Smooth muscle cell of the brain vasculature (primary cell): ENCODE data around the gene CYP2A6.
"Not testable (repeated sequence)": the region's sequence is repeated elsewhere in the genome, so short reads cannot be mapped to it uniquely, and the experiment has no call there.

Experiments
- DNase-seq: peaks from one replicate; pipeline ENCODE4 v3.0.0-alpha.2; 2012; ENCODE audit warnings: low read depth, low spot score

CYP2A6 gene

DNA sequence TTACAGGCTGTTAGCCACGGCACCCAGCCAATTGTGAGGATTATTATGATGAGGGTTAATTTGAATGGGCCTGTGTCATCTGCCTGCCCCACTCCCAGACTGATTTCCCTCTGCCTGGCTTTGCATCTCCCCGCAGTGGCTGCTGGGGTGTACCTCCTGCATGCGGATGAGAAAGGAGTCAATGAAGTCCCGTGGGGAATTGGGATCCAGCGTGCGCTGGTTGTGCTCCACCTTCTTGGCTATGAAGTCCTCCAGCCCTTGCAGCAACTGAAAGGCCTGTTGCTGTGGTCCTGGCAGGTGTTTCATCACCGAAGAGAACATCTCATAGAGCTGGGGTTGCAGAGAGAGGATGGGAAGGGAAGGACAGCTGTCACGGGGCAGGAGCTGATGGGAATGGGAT, 3.5 kb downstream of the CYP2A6 start:
- DNase-seq = not testable (repeated sequence)

- DNase-seq = not testable (repeated sequence)
Observed at GRCh38 chr19:40843653-40844052, 6.6 kb downstream of the CYP2A6 start.

- not testable (repeated sequence) for DNase-seq
Observed at GRCh38 chr19:40842997-40843652, 7.1 kb downstream of the CYP2A6 start.

DNA sequence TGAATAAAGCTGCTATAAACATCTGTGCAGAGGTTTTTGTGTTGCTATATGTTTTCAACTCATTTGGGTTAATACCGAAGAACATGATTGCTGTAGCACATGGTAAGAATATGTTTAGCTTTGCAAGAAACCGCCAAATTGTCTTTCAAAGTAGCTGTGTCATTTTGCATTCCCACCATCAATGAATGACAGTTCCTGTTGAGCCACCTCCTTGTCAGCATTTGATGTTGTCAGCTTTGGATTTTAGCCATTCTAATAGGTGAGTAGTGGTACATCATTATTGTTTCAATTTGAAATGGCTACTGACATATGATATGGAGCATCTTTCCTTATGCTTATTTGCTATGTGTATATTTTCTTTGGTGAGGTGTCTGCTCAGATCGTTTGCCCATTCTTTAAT, 8.2 kb downstream of the CYP2A6 start:
- DNase-seq = not testable (repeated sequence)

DNA sequence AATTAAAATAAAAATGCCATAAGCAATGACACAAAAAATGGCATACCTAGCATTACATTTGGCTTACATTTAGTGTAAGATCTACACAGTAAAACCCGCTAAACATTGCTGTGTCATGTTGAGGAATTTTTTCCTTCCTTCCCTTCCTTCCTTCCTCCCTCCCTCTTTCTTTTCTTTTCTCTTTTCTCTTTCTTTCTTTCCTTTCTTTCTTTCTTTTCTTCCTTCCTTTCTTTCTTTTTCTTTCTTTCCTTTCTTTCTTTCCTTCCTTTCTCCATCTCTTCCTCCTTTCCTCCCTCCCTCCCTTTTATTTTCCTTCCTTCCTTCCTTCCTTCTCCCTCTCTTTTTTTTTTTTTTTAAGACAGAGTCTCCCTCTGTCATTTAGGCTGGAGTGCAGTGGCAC, 11.8 kb downstream of the CYP2A6 start:
- DNase-seq = not testable (repeated sequence)

DNA sequence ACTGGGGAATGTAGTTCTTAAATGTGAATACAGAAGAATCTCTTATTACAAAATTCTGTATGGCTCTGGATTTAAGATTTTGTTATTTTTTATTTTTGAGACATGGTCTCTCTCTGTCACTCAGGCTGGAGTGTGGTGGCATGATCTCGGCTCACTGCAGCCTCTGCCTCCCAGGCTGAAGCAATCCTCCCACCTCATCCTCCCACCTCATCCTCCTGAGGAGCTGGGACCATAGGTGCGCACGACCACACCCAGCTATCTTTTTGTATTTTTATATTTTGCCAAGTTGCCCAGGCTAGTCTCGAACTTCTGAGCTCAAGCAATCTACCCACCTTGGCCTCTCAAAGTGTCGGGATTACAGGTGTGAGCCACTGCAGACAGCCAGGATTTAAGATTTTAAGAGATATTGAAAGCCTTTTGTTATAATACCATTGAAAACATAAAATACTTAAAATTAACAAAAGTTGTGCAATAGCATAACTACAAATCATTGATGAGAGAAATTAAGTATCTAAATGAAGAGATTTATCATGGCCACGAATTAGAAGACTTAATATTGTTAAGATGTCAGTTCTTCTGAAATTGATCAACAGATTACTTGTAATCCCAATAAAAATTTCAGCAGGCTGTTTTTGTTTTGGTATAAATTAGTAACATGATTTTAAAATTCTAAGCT, 13.4 kb downstream of the CYP2A6 start:
- DNase-seq = no peak

DNA sequence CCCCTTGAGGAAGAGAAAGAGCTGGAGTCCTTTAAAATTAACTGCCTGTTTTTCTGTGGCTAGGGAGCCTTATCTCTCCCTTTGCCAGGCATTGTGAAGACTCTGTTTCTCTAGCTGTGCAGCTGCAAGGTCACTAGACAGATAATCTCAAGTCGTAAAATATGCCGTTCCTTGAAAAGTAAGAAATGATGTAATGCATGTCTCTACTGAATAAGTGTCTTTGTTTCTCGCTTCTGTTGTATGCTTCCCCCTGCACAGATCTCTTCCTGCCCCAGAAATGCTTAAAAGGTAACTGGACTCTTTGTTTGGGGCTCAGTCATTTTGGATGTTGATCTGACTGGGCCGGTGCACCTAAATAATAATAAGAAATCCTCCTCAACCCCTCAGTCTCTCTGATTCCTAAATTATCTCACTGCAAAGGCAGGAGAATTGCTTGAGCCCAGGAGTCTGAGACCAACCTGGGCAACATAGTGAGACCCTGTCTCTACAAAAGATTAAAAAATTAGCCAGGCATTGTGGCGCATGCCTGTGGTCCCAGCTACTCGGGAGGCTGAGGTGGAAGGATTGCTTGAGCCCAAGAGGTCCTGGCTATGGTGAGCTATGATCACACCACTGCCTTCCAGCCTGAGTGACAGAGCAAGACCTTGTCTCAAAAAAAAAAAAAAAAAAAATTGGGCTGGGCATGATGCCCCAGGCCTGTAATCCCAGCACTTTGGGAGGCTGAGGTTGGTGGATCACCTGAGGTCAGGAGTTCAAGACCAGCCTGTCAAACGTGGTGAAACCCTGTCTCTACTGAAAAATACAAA, 16.3 kb downstream of the CYP2A6 start:
- DNase-seq = not testable (repeated sequence)

DNA sequence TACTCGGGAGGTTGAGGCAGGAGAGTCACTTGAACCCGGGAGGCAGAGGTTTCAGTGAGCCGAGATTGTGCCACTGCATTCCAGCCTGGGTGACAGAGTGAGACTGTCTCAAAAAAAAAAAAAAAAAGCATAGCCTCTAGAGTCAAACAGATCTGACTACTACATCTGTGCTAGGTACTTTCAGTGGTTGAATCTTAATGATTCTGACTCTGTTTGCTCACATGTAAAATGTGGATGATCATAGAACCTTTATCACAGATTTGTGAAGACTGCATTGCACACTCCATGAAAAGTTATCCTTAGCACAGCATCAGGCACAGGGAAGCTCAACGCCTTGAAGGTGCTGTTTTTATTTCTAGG, 17.8 kb downstream of the CYP2A6 start:
- not testable (repeated sequence) for DNase-seq

GRCh38 chr19:40831502-40832430, 18.5 kb downstream of the CYP2A6 start:
- DNase-seq = peak; percentile 59

- DNase-seq = not testable (repeated sequence)
Observed at GRCh38 chr19:40830741-40831140, 19.5 kb downstream of the CYP2A6 start.

- DNase-seq = no peak
Observed at GRCh38 chr19:40829205-40829604, 21.0 kb downstream of the CYP2A6 start.

- no peak for DNase-seq
Observed at GRCh38 chr19:40827386-40828247, 22.6 kb downstream of the CYP2A6 start.

DNA sequence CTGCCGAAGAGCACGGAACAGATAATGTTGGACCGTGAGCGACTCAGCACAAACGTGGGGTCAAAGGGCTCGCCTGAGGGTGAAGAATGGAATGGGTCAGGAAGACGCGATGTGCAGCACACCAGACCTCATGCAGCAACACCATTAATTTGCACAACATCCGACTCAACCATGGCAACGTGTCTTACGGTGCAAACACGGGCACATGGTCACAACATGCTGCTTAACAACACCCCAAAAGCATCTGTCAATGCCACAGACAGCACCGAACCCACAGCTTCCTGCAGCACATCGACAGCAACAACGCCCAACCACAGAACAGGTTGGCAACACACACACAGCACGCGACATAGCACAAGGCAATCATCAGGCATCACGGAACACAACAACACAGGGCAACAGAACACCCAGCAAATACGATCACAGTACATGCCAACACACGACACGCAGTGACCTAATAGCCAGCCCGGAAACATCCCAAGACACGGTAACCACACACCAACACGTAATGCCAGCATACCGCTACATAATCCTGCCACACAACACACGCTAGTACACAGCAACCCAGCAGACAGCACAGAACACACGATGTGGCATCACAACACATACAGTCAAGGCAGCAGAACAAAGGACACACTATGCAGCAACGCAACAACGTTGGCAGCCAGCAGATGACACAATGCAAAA, 23.4 kb downstream of the CYP2A6 start:
- not testable (repeated sequence) for DNase-seq

GRCh38 chr19:40826312-40826698, 23.9 kb downstream of the CYP2A6 start:
- not testable (repeated sequence) for DNase-seq

- DNase-seq = not testable (repeated sequence)
Observed at GRCh38 chr19:40825460-40826095, 24.7 kb downstream of the CYP2A6 start.

- not testable (repeated sequence) for DNase-seq
Observed at GRCh38 chr19:40824916-40825315, 25.3 kb downstream of the CYP2A6 start.

DNA sequence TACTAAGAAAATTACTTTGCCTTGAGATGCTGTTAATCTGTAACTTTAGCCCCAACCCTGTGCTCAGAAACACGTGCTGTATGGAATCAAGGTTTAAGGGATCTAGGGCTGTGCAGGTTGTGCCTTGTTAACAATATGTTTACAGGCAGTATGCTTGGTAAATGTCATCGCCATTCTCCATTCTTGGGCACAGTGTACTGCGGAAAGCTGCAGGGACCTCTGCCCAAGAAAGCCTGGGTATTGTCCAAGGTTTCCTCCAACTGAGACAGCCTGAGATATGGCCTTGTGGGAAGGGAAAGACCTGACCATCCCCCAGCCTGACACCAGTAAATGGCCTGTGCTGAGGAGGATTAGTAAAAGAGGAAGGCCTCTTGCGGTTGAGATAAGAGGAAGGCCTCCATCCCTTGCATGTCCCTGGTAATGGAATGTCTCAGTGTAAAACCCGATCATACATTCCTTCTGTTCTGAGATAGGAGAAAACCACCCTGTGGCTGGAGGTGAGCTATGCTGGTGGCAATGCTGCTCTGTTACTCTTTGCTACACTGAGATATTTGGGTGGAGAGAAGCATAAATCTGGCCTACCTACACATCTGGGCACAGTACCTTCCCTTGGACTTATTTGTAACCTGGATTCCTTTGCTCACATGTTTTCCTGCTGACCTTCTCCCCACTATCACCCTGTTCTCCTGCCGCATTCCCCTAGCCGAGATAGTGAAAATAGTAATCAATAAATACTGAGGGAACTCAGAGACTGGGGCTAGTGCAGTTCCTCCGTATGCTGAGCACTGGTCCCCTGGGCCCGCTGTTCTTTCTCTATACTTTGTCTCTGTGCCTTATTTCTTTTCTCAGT, 27.3 kb downstream of the CYP2A6 start:
- DNase-seq = not testable (repeated sequence)

DNA sequence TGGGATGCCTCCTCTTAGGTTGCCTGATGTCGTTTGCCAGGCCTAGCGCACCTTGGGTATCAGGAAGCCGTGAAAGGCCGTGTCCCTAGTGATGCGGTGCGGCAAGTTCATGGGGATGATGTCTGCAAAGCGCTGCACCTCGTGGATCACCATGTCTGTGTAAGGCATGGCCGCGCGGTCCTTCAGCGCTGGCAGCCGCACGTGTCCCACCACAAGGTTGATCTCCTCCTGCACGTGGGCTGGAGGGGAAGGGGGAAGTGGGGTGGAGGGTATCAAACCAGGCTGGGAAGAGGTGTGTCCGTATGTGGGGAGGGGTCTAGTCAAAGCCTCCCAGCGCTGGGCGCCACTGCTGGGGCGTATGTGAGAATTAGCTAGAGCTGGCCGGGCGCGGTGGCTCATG, 28.1 kb downstream of the CYP2A6 start:
- no peak for DNase-seq
